ENCODE results near the gene RUSC1. TPM values are rescaled to one million over a fixed set of nuclear protein-coding genes. Genes with fewer than 3 reads are reported as not detected.

The RUSC1 gene
- total RNA-seq, 1 donor from 2014 or later = 37.3 TPM

- peaks cover 14% of the 10 kb centered on the region for H3K36me3 Mint-ChIP-seq (ENCODE audit: insufficient read depth)
- H3K27ac Mint-ChIP-seq = no peak overlapping the region
- no peak for TF ChIP-seq CTCF (IDR thresholded peaks at IDR 0.05; ENCODE audit: unreplicated experiment)
- H3K9me3 Mint-ChIP-seq (ENCODE audit: low read depth) = no peaks in the 10 kb centered on the region
- peaks cover 22% of the 10 kb centered on the region for H3K4me1 Mint-ChIP-seq (ENCODE audit: low read depth)
- no peak overlapping the region for H3K4me3 Mint-ChIP-seq (ENCODE audit: low read depth)
- H3K27me3 Mint-ChIP-seq = no peaks in the 10 kb centered on the region
- no peak for DNase-seq (ENCODE audit: low spot score, unreplicated experiment)
These were observed 2.6 kb upstream of the RUSC1 start for GRCh38 chr1:155318082-155318481.

DNA sequence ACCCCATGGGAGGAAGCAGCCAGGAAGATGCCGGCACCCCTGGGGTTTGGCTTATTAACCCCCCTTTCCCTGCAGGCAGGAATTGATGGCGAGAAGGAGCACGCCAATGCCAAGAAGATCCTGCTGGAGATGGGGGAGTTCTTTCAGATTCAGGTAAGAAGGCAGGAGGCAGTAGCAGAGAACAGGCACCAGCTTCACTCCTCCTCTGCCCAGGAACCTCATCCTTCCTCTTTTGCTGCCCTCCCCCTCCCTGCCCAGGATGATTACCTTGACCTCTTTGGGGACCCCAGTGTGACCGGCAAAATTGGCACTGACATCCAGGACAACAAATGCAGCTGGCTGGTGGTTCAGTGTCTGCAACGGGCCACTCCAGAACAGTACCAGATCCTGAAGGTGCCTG is 1.2 kb upstream of the RUSC1 start:
- no peak for TF ChIP-seq CTCF (IDR thresholded peaks at IDR 0.05; ENCODE audit: unreplicated experiment)
- no peak for DNase-seq (ENCODE audit: low spot score, unreplicated experiment)
- H3K4me3 Mint-ChIP-seq (ENCODE audit: low read depth) = no peak overlapping the region
- peaks cover 22% of the 10 kb centered on the region for H3K4me1 Mint-ChIP-seq (ENCODE audit: low read depth)
- no peak overlapping the region for H3K27ac Mint-ChIP-seq
- no peaks in the 10 kb centered on the region for H3K27me3 Mint-ChIP-seq
- H3K36me3 Mint-ChIP-seq (ENCODE audit: insufficient read depth) = peaks cover 8% of the 10 kb centered on the region
- no peaks in the 10 kb centered on the region for H3K9me3 Mint-ChIP-seq (ENCODE audit: low read depth)

GRCh38 chr1:155320252-155320651 is 442 bp upstream of the RUSC1 start:
- Mint-ChIP-seq H3K4me1 (ENCODE audit: low read depth) (peaks cover 22% of the 10 kb centered on the region), H3K36me3 (ENCODE audit: insufficient read depth) (peaks cover 8% of the 10 kb centered on the region), H3K9me3 (ENCODE audit: low read depth) (no peaks in the 10 kb centered on the region), H3K27ac (no peak overlapping the region), H3K27me3 (no peaks in the 10 kb centered on the region), H3K4me3 (ENCODE audit: low read depth) (peak overlapping the region; percentile 70)
- DNase-seq (ENCODE audit: low spot score, unreplicated experiment) = no peak
- TF ChIP-seq CTCF (IDR thresholded peaks at IDR 0.05; ENCODE audit: unreplicated experiment) = no peak

DNA sequence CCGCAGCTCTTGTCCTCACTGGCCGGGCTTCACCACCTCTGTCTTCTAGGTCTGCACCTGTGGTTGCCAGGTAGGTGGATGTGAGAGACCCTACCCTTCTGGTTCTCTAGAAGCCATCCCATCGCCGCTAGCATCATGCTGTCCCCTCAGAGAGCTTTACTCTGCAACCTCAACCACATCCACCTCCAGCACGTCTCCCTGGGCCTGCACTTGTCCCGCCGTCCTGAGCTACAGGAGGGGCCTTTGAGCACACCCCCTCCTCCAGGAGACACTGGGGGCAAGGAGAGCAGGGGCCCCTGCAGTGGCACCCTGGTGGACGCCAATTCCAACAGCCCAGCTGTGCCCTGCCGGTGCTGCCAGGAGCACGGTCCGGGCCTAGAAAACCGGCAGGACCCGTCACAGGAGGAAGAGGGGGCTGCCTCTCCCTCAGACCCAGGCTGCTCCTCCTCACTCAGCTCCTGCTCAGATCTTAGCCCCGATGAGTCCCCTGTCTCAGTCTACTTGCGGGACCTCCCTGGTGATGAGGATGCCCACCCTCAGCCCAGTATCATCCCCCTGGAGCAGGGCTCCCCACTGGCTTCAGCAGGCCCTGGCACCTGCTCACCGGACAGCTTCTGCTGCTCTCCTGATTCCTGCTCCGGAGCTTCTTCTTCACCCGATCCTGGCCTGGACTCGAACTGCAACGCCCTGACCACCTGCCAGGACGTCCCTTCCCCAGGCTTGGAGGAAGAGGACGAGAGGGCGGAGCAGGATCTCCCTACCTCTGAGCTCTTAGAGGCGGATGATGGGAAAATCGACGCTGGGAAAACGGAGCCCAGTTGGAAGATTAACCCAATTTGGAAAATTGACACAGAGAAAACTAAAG is 1.2 kb downstream of the RUSC1 start:
- peaks cover 7% of the 10 kb centered on the region for H3K36me3 Mint-ChIP-seq (ENCODE audit: insufficient read depth)
- no peak for DNase-seq (ENCODE audit: low spot score, unreplicated experiment)

DNA sequence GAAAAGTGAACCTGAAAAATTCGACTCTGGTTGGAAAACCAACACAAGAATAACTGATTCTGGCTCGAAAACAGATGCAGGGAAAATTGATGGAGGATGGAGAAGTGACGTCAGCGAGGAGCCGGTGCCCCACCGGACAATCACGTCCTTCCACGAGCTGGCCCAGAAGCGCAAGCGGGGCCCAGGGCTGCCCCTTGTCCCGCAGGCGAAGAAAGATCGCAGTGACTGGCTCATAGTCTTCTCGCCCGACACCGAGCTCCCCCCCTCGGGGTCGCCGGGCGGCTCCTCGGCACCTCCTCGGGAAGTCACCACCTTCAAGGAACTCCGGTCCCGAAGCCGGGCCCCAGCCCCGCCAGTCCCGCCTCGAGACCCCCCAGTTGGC is 1.9 kb downstream of the RUSC1 start:
- peaks cover 7% of the 10 kb centered on the region for H3K36me3 Mint-ChIP-seq (ENCODE audit: insufficient read depth)
- H3K4me3 Mint-ChIP-seq (ENCODE audit: low read depth) = peak overlapping the region; percentile 70
- TF ChIP-seq CTCF (IDR thresholded peaks at IDR 0.05; ENCODE audit: unreplicated experiment) = no peak
- H3K27ac Mint-ChIP-seq = peak overlapping the region; percentile 79
- no peaks in the 10 kb centered on the region for H3K27me3 Mint-ChIP-seq
- no peak for DNase-seq (ENCODE audit: low spot score, unreplicated experiment)
- H3K4me1 Mint-ChIP-seq (ENCODE audit: low read depth) = peaks cover 27% of the 10 kb centered on the region
- no peaks in the 10 kb centered on the region for H3K9me3 Mint-ChIP-seq (ENCODE audit: low read depth)

More for the DNA sequence above, 1.2 kb downstream of the RUSC1 start:
- H3K4me1 Mint-ChIP-seq (ENCODE audit: low read depth) = peaks cover 27% of the 10 kb centered on the region
- H3K9me3 Mint-ChIP-seq (ENCODE audit: low read depth) = no peaks in the 10 kb centered on the region
- peak overlapping the region; percentile 70 for H3K4me3 Mint-ChIP-seq (ENCODE audit: low read depth)
- H3K27ac Mint-ChIP-seq = peak overlapping the region; percentile 79
- H3K27me3 Mint-ChIP-seq = no peaks in the 10 kb centered on the region
- no peak for TF ChIP-seq CTCF (IDR thresholded peaks at IDR 0.05; ENCODE audit: unreplicated experiment)

All from progenitor cell of endocrine pancreas (in vitro differentiated cells).